ENCODE measurements around the gene PROX1. TPM values are rescaled to one million over a fixed set of nuclear protein-coding genes. Genes with fewer than 3 reads are reported as not detected.

Gene PROX1
- total RNA-seq, 1 experiment from 2014 or later = 0.40 TPM

GRCh38 chr1:213973129-213973528 is 14.6 kb upstream of the PROX1 start:
- BruUV-seq (replicated peaks) = no TSS peak
- H3K27me3 Mint-ChIP-seq (ENCODE audit: unreplicated experiment) = peaks cover 51% of the 10 kb centered on the region

DNA sequence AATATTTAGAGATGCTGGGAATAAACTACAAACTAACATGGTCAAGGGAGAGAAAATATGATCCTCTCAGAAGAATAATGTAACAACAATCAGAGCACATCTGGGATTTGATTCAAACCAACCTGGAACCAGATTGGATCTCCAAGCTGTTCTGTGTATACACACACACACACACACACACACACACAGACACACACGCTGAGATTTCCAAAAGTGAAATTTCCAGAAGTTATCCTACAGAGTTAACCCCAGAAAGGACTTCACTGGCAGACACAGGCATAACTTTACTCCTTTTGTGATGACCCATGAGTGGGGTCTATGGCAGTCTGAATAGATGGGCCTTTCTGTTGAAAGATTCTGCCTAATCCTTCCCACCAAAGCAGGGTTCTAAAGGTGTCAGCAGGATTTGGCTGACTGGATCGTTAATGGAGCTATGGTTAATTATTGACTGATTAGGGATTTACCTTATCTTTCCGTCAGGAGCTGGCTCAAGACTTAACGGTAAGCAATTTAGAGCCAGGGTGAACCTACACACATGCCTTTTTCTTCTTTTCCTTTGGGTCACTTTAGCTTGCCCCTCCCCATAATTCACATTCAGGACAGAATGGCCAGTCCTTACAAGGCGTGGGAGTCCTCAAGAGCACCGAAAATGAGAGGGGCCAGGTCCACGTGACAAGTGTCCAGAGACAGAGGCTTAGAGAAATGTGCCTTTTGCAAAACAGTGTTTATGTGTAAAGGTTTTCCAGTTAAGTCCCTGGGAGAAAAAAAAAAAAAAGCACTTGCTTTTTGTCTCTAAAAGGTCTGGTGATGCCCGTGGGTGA is 10.9 kb upstream of the PROX1 start:
- Mint-ChIP-seq H3K36me3 (ENCODE audit: insufficient read depth, unreplicated experiment) (no peaks in the 10 kb centered on the region), H3K4me3 (ENCODE audit: low read depth, unreplicated experiment) (no peak overlapping the region), H3K27me3 (ENCODE audit: unreplicated experiment) (peaks cover 60% of the 10 kb centered on the region), H3K27ac (ENCODE audit: unreplicated experiment) (no peak overlapping the region), H3K9me3 (ENCODE audit: low read depth, unreplicated experiment) (no peaks in the 10 kb centered on the region), H3K4me1 (ENCODE audit: low read depth, unreplicated experiment) (no peaks in the 10 kb centered on the region)
- BruUV-seq (replicated peaks) = no TSS peak
- CTCF ChIA-PET = interaction anchor here (0.7 kb wide), 1 partner anchor 1247 kb away, joined by 5 read pairs; no protein-coding TSS in a partner anchor
- no peak for TF ChIP-seq CTCF (IDR thresholded peaks at IDR 0.05; ENCODE audit: unreplicated experiment)
- intact Hi-C loops (cut with micrococcal nuclease; ENCODE audit: unreplicated experiment) = no loop called here
- no peak for DNase-seq

More at GRCh38 chr1:213973129-213973528, 14.6 kb upstream of the PROX1 start:
- no peaks in the 10 kb centered on the region for H3K9me3 Mint-ChIP-seq (ENCODE audit: low read depth, unreplicated experiment)
- no peak for TF ChIP-seq CTCF (IDR thresholded peaks at IDR 0.05; ENCODE audit: unreplicated experiment)
- CTCF ChIA-PET = no interaction called here
- H3K27ac Mint-ChIP-seq (ENCODE audit: unreplicated experiment) = no peak overlapping the region
- H3K4me3 Mint-ChIP-seq (ENCODE audit: low read depth, unreplicated experiment) = no peak overlapping the region
- no peak for DNase-seq
- intact Hi-C loops (cut with micrococcal nuclease; ENCODE audit: unreplicated experiment) = no loop called here
- no peaks in the 10 kb centered on the region for H3K4me1 Mint-ChIP-seq (ENCODE audit: low read depth, unreplicated experiment)
- no peaks in the 10 kb centered on the region for H3K36me3 Mint-ChIP-seq (ENCODE audit: insufficient read depth, unreplicated experiment)

DNA sequence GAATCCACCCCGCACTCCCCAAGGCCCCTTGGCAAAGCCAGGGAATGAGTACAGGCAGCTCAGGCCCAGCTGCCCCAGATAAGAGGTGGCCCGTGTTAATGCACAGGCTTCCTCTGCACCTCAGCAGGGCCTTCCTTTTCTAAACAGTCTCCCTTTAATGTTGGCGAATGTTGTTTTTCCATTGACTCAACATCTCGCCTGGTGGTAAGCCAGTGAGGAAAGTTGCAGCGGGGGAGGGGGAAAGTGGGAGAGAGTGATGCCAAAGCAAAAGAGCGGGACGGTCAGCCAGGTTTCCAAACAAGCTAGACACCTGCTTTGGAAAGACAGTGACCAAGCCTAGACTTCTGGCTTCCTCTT is 10.3 kb upstream of the PROX1 start:
- H3K9me3 Mint-ChIP-seq (ENCODE audit: low read depth, unreplicated experiment) = no peaks in the 10 kb centered on the region
- intact Hi-C loops (cut with micrococcal nuclease; ENCODE audit: unreplicated experiment) = no loop called here
- H3K4me3 Mint-ChIP-seq (ENCODE audit: low read depth, unreplicated experiment) = no peak overlapping the region
- no TSS peak for BruUV-seq (replicated peaks)
- CTCF ChIA-PET = no interaction called here
- no peak overlapping the region for H3K27ac Mint-ChIP-seq (ENCODE audit: unreplicated experiment)
- no peak for TF ChIP-seq CTCF (IDR thresholded peaks at IDR 0.05; ENCODE audit: unreplicated experiment)
- no peak for DNase-seq
- no peaks in the 10 kb centered on the region for H3K4me1 Mint-ChIP-seq (ENCODE audit: low read depth, unreplicated experiment)
- peaks cover 61% of the 10 kb centered on the region for H3K27me3 Mint-ChIP-seq (ENCODE audit: unreplicated experiment)
- H3K36me3 Mint-ChIP-seq (ENCODE audit: insufficient read depth, unreplicated experiment) = no peaks in the 10 kb centered on the region

DNA sequence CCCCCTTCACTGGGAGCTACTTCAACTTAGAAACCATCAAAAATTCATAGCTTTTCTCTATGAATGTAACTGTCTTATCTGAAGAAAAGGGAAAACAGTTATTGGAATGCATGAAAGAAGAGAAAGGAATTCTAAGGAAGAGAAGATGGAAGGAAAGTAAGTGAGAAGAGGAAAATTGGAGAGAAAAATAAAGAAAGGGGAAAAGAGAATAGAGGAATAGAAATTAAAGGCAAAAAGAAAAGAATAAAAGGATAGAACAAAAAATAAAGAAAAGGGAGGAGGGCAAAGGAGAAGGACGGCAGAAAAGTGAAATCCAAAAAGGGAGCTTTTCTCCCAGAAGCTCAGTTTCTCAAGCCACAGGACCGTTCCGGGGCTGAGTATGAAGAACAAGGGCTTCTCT is 9.9 kb upstream of the PROX1 start:
- Mint-ChIP-seq H3K4me3 (ENCODE audit: low read depth, unreplicated experiment) (no peak overlapping the region), H3K9me3 (ENCODE audit: low read depth, unreplicated experiment) (no peaks in the 10 kb centered on the region), H3K36me3 (ENCODE audit: insufficient read depth, unreplicated experiment) (no peaks in the 10 kb centered on the region), H3K27me3 (ENCODE audit: unreplicated experiment) (peaks cover 65% of the 10 kb centered on the region), H3K4me1 (ENCODE audit: low read depth, unreplicated experiment) (no peaks in the 10 kb centered on the region), H3K27ac (ENCODE audit: unreplicated experiment) (no peak overlapping the region)
- intact Hi-C loops (cut with micrococcal nuclease; ENCODE audit: unreplicated experiment) = no loop called here
- BruUV-seq (replicated peaks) = no TSS peak
- TF ChIP-seq CTCF (IDR thresholded peaks at IDR 0.05; ENCODE audit: unreplicated experiment) = no peak
- DNase-seq = no peak
- CTCF ChIA-PET = interaction anchor here (0.6 kb wide), 1 partner anchor 47 kb away, joined by 5 read pairs; no protein-coding TSS in a partner anchor
